HepG2 (cell line): ENCODE data around the gene MRPL34. TPM values are rescaled to one million over a fixed set of nuclear protein-coding genes. Genes with fewer than 3 reads are reported as not detected.

Experiments
- ARHGAP35 ChIP-seq: sonication (generic); formaldehyde crosslinking; IDR thresholded peaks from 2 replicates; pipeline ENCODE4 v1.9.0; 2022; ENCODE audit warnings: mild to moderate bottlenecking, inconsistent platforms, moderate library complexity, missing genetic modification reagents, borderline replicate concordance
- DZIP1 ChIP-seq: sonication (generic); formaldehyde crosslinking; IDR thresholded peaks from 2 replicates; pipeline ENCODE4 v1.5.0; 2020; ENCODE audit warnings: mild to moderate bottlenecking, missing genetic modification reagents
- ELF4 ChIP-seq: sonication (generic); formaldehyde crosslinking; IDR thresholded peaks from 2 replicates; pipeline ENCODE4 v1.5.0; 2020; ENCODE audit warnings: missing genetic modification reagents, mild to moderate bottlenecking, moderate library complexity, borderline replicate concordance
- GABPB1 ChIP-seq: IDR thresholded peaks from 2 replicates; pipeline ENCODE4 v1.6.1; 2016; ENCODE audit warnings: mild to moderate bottlenecking, missing genetic modification reagents, moderate library complexity, missing compliant biosample characterization
- HDAC2 ChIP-seq: sonication (generic); formaldehyde crosslinking; IDR thresholded peaks from 2 replicates; pipeline ENCODE4 v1.4.0; 2020; ENCODE audit warnings: missing genetic modification reagents
- HNF4A ChIP-seq: sonication (generic); formaldehyde crosslinking; IDR thresholded peaks from 2 replicates; pipeline ENCODE4 v1.4.0; 2020; ENCODE audit warnings: missing genetic modification reagents
- IRX3 ChIP-seq: sonication (generic); formaldehyde crosslinking; IDR thresholded peaks from 2 replicates; pipeline ENCODE4 v1.8.1; 2023; ENCODE audit warnings: mild to moderate bottlenecking, low read depth, missing genetic modification reagents, borderline replicate concordance
- MEIS2 ChIP-seq: sonication (generic); formaldehyde crosslinking; IDR thresholded peaks from 2 replicates; pipeline ENCODE4 v1.9.0; 2021; ENCODE audit warnings: mild to moderate bottlenecking, missing genetic modification reagents
- MXI1 ChIP-seq: IDR thresholded peaks from 3 replicates; pipeline ENCODE4 v1.6.1; 2012; ENCODE audit warnings: low read depth, low read length, inconsistent platforms, borderline replicate concordance
- NR2F6 ChIP-seq, 2 experiments: IDR thresholded peaks; 2 replicates each; pipeline ENCODE4 v1.6.1; 2016; ENCODE audit warnings: antibody characterized with exemption in 1 of 2, mild to moderate bottlenecking in 1 of 2
- RXRB ChIP-seq: IDR thresholded peaks from 2 replicates; pipeline ENCODE4 v1.6.1; 2016; ENCODE audit warnings: borderline replicate concordance, missing genetic modification reagents, missing compliant biosample characterization
- SIN3A ChIP-seq: IDR thresholded peaks from 2 replicates; pipeline ENCODE4 v1.6.1; 2011; ENCODE audit warnings: low read depth, mild to moderate bottlenecking, control low read depth, low read length, borderline replicate concordance
- XBP1 ChIP-seq: sonication (generic); formaldehyde crosslinking; IDR thresholded peaks from 2 replicates; pipeline ENCODE4 v1.5.0; 2020; ENCODE audit warnings: missing genetic modification reagents
- ZFP36 ChIP-seq: fragments of 150-350 bp; IDR thresholded peaks from 2 replicates; pipeline ENCODE4 v1.6.1; 2018; ENCODE audit warnings: borderline replicate concordance, low read length, low read depth; ENCODE audit not compliant: partially characterized antibody
- ZFP62 ChIP-seq: sonication (generic); formaldehyde crosslinking; IDR thresholded peaks from 2 replicates; pipeline ENCODE4 v1.4.0; 2020; ENCODE audit warnings: missing genetic modification reagents
- ZMYM4 ChIP-seq: sonication (generic); formaldehyde crosslinking; IDR thresholded peaks from 2 replicates; pipeline ENCODE4 v1.8.1; 2023; ENCODE audit warnings: mild to moderate bottlenecking, missing genetic modification reagents
- ZNF280D ChIP-seq: sonication (generic); formaldehyde crosslinking; IDR thresholded peaks from 2 replicates; pipeline ENCODE4 v1.5.1; 2020; ENCODE audit warnings: mild to moderate bottlenecking, missing genetic modification reagents
- ZNF615 ChIP-seq: sonication (generic); formaldehyde crosslinking; IDR thresholded peaks from 2 replicates; pipeline ENCODE4 v1.5.0; 2020; ENCODE audit warnings: mild to moderate bottlenecking, missing genetic modification reagents, borderline replicate concordance
- ZNF770 ChIP-seq: sonication (generic); formaldehyde crosslinking; IDR thresholded peaks from 2 replicates; pipeline ENCODE4 v1.5.0; 2020; ENCODE audit warnings: mild to moderate bottlenecking, missing genetic modification reagents
- ZSCAN31 ChIP-seq: sonication (generic); formaldehyde crosslinking; IDR thresholded peaks from 2 replicates; pipeline ENCODE4 v1.5.0; 2020; ENCODE audit warnings: low read depth, mild to moderate bottlenecking, missing genetic modification reagents
- ZZZ3 ChIP-seq: sonication (generic); formaldehyde crosslinking; IDR thresholded peaks from 2 replicates; pipeline ENCODE4 v1.4.0; 2020; ENCODE audit warnings: missing genetic modification reagents, mild to moderate bottlenecking, borderline replicate concordance
- polyA plus RNA-seq, 8 experiments: library from polyadenylated mRNA; depleted of rRNA in 3 of 8; stranded (reverse) in 7 of 8; unstranded in 1 of 8; fragments of >200 nt; fragmentation: Illumina TruSeq in 4 of 8; extraction: Trizol in 4 of 8; gene quantifications; 2 replicates each; pipeline versions ENCODE4 v1.2.1 to v1.2.3, GENCODE V29; 2011 to 2016; ENCODE audit warnings: low read depth in 4 of 8, missing spikeins in 1 of 8, mixed read lengths in 1 of 8; ENCODE audit not compliant: insufficient read depth in 1 of 8
- total RNA-seq, 5 experiments: library from RNA; depleted of rRNA; stranded (reverse); fragments of >200 nt; fragmentation: Illumina TruSeq; extraction: Trizol; gene quantifications; 2 replicates each; pipeline ENCODE4 v1.2.3, GENCODE V29; 2016; ENCODE audit warnings: low read depth in 1 of 5

MRPL34 gene
- total and polyA plus RNA-seq, 2 of the 13 experiments (the other 11 are each of a cell fraction or from before 2014, with no cell fraction given): 74.0 to 77.3 TPM

DNA sequence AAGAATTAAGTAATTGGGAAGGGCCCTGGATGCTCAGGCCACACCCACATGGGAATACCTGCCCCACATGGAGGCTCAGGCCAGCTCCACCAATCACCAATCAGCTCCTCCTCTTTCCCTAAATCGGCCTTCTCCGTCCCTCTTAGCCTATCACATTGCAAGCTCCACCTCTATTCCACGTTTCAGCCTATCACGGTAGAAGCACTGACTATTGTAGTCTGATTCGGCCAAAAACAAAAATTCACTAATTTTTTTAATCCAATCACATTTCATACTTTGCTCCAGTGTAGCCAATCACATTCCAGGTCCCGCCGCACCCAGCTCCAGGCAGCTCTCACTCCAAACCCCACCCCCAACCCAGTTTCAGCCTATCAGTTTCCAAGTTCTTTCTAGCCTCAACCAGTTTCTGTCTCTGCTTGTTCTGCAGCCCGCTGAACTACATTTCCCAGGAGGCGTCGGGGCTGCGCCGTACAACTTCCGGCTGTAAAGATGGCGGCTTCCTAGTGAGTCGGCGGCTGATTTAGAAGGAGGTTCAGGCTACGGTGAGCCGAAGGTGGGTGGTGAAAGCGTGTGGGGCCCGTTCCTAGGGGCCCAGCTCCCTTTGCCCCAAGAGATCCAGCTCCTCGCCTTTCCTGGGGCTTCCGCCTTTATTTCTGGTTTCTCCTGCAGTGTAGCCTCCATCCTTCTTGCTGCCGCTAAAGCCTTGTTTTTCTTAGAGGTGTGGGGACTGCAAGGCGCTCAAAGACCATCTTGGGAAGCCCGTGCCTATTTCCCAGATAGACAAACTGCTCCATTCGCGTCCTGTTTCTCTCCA lies 38.5 kb upstream of the MRPL34 start, which contains the start of gene BABAM1 (continued):
- TF ChIP-seq ELF4 (CRISPR knock-in tag) (peak; percentile 76; the same call in 1 of the 2 replicates), NR2F6 (IDR thresholded peaks at IDR 0.05) (no peak), NR2F6 (CRISPR knock-in tag; IDR thresholded peaks at IDR 0.05) (no peak), ZMYM4 (CRISPR knock-in tag) (peak; percentile 34; the same call in 1 of the 2 replicates), ZFP36 (no peak), ZZZ3 (CRISPR knock-in tag) (no peak), MXI1 (peak; percentile 57; the same call in 1 of the 3 replicates), HNF4A (CRISPR knock-in tag) (peak; percentile 3; the same call in 1 of the 2 replicates), ZSCAN31 (CRISPR knock-in tag) (0 out of 2 replicates have a peak, but pooled peaks have one; percentile 63), ARHGAP35 (CRISPR knock-in tag) (0 out of 2 replicates have a peak, but pooled peaks have one; percentile 61), XBP1 (CRISPR knock-in tag) (no peak), DZIP1 (CRISPR knock-in tag) (no peak), SIN3A (0 out of 2 replicates have a peak, but pooled peaks have one; percentile 65), IRX3 (CRISPR knock-in tag) (no peak), HDAC2 (CRISPR knock-in tag) (peak; percentile 53; the same call in 1 of the 2 replicates), ZNF615 (CRISPR knock-in tag) (no peak), MEIS2 (CRISPR knock-in tag) (no peak), RXRB (peak; percentile 45; the same call in 1 of the 2 replicates), ZNF280D (no peak), ZFP62 (CRISPR knock-in tag) (no peak), GABPB1 (peak; percentile 97), ZNF770 (0 out of 2 replicates have a peak, but pooled peaks have one; percentile 40)
